ENCODE results near the gene GRM5.

GRM5 gene

DNA sequence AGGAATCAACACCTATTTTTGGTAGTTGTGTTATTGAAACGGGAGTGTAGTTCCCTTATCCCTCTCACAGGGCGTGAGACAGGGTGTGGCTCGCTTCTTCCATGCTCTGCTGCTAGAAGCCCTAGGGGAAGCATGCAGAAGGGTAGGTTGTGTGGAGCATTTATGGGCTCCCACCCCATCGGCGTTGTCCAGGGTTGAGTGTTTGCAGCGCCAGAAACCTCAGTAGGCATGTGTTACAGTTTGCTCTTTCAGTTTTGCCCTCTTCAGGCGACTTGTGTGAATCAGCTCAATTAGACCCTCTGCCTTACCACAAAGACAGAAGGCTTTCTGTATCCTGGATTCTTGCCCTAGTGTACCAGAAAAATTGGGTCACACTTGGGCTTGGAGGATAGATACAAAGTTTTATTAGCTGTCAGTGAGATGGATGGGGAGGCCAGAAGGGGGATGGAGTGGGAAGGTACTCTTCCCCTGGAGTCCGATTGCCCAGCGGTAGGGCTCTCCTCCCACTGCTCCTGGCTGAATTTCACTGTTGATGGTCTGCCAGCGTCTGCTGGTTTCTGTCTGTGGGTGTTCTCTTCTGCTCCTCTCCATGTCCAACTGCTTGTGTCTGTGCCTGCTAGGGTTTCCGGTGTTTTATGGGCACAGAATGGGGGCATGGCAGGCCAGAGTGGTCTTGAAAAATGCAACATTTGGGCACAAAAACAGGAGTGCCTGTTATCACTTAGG lies 369.9 kb downstream of the GRM5 start:
- no peak for DNase-seq

- DNase-seq: no peak
These were observed 373.3 kb downstream of the GRM5 start for GRCh38 chr11:88692306-88693086.

DNA sequence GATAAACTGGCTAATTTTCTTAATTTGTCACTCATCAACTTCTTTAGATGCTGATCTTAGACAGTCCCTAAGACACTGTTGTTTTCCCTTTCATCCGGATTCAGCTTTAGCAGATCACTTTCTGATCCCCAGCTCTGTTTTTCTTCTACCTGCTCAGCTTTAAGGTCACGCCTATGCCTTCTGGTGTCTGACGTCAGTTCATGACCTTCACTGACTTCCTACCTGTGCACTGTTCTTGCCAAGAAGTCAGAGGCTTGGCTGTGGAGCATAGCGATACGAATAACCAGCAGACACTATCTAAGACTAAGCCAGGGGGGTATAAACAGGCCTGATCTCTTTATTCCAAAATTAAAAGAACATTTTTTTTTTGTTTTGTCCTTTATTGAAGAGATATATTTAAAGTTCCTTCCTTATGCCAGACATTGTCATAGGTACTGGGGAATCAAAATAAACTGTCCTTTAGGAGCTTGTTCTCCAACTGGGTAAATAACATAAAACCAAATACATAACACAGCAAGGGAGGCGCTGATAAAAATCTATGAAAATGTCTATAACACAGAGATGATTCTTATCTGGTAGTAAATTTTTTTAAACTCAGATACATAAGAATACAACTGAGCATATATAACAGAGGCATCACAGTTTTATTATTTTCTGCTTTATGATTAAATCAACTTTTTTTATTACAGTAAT lies 376.1 kb downstream of the GRM5 start:
- DNase-seq: no peak

- no peak for DNase-seq
These were observed 382.8 kb downstream of the GRM5 start for GRCh38 chr11:88683024-88683423.

- no peak for DNase-seq
These were observed 385.0 kb downstream of the GRM5 start for GRCh38 chr11:88680806-88681205.

DNA sequence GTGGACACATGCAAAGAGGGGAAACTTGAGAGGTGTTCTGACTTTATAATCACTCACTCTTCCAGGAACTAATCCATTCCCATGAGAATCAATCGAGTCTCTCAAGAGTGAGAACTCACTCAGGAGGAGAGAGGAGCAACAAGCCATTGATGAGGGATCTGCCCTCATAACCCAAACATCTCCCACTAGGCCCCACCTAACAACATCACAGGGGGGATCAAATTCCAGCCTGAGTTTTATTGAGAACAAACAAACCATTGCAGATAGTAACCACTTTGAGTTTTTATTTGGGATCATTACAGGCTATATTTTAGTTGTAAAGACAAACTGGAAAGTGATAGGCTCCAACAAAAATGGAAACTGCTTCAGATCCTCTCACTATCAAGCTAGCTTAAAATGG lies 399.4 kb downstream of the GRM5 start:
- DNase-seq: no peak

DNA sequence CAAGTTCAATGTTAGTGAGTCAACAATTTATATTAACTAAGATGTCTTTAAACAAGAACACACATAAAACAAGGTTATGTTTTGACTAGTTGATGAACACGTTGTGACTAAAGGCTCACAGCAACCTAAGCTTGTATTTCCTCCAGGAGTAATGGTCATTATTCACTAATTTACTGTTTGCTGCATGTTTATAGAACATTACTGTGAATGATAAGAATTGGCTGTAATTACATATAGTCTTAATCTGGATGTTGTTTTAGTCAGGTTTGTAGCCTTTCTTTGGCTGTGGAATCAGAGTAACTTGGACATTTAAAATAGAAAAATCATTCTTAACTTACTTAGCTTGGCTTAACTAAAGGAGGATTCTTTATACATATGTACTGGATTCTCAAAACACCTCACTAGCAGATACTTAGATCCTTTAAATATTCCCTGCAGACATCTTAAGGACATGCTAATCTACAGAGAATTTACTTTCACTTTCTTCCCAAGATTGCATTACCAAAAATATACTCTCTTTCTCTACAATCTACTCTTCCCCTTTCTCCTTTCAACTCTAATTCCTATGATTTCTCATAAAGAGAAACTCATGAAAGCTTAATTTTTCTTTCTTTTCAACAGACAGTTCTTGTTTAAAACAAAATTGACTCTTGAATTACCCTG lies 408.6 kb downstream of the GRM5 start:
- DNase-seq: no peak

DNA sequence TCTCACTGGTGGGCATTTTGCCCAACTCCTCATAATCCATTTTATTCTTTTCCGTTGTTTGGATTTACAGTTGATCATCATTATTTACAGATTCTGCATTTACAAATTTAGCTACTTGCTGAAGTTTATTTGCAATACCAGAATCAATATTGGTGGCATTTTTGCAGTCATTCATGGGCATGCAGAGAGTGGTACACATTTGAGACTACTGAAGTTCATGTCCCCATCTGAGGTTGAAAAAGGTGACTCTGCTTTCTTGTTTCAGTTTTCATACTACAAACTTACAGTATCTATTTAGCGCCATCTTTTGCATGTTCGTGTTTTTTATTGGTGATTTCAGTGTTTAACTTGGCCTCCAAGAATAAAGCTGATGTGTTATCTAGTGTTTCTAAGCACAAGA lies 409.5 kb downstream of the GRM5 start:
- DNase-seq: no peak

GRCh38 chr11:88655656-88656055 lies 410.1 kb downstream of the GRM5 start:
- no peak for DNase-seq

GRCh38 chr11:88655196-88655595 lies 410.6 kb downstream of the GRM5 start:
- no peak for DNase-seq

GRCh38 chr11:88651556-88651955 lies 414.2 kb downstream of the GRM5 start:
- DNase-seq: no peak

- no peak for DNase-seq
These were observed 421.1 kb downstream of the GRM5 start for GRCh38 chr11:88644724-88645123.

DNA sequence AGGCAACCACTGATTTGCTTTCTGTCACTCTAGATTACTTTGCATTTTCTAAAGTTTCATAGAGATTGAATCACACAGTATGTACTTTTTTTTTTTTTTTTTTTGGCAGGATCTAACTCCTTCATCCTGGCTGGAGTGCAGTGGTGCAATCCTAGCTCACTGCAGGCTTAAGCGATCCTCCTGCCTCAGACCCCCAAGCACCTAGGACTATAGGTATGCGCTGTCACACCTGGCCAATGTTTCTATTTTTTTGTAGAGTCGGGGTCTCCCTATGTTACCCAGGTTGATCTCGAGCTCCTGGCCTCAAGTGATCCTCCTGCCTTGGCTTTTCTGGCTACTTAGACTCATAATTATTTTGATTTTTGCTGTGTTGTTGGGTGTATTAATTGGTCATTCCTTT lies 433.6 kb downstream of the GRM5 start:
- DNase-seq: no peak

DNA sequence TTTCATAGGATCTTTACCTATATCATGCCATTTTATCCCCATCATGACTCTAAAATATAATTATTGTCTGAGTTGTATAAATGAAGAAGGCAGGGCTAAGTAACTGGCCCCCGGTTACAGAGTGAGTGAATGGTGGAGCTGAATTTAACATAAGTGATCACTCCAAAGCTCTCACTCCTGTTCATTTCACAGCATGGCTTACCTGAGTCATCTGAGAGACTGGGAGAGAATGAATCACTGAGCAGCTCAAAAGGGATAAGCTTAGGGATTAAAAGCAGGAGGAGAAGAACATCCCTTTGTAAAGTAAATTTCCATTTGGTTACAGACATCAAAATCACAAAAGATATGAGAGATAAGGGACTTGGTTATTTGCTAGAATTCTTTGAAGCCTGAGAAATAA lies 434.3 kb downstream of the GRM5 start:
- DNase-seq: no peak

- no peak for DNase-seq
These were observed 436.3 kb downstream of the GRM5 start for GRCh38 chr11:88629496-88629895.

DNA sequence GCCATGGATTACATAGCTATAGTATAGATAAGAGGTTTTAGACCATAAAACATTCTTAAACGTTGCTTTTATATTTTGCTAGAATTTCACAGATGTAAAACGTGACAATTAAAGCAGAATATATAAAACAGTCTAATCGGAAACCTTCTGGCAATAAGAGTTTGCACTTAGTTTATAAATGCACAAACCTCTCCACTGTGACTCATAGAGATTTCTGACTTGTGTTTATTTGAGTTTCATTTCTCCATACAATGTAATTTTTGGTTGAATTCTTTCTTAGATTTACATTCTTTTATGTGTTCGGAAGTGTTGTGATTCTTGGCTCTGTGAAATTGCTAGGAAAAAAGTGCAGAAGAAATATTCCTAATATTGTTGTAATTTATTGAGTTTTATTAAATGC lies 439.6 kb downstream of the GRM5 start:
- DNase-seq: no peak

- DNase-seq: no peak
These were observed 442.3 kb downstream of the GRM5 start for GRCh38 chr11:88623531-88623930.

GRCh38 chr11:88620568-88621130 lies 445.1 kb downstream of the GRM5 start:
- DNase-seq: no peak

GRCh38 chr11:88619656-88620385 lies 446.0 kb downstream of the GRM5 start:
- no peak for DNase-seq

- DNase-seq: no peak
These were observed 446.7 kb downstream of the GRM5 start for GRCh38 chr11:88619071-88619425.

DNA sequence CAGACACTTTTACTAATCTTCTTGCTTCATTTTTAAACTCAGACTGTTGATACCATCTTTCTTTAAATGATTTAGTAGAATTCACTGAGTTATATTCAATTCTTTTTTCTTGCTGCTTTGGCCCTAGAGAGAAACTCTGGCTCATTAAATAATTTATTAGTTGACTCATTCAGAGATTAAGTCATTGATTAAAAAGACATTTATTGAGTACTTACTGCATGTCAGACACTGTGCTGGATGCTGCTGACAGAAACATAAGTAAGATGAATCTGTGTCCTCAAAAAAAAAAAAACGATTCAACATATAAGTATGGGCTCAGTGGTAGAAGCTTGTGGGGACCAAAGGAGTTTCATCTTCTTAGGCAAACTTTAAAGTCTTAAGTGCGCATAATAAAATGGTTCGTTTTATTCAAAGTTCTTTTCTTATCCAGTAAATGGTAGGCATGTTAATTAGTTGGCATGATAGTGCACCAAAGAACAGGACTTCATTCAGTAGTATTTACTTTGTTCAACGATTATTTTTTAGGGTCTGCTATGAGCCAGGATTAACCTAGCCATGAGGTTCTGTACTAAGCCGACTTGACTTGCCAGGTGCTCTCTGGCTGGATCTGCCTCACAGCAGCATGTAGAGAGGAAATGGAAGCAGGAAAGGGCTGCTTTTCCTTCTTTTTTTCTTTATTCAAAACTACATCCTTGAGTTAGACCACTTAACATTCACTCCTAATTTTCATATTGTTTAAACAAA lies 447.3 kb downstream of the GRM5 start:
- DNase-seq: no peak

GRCh38 chr11:88617226-88617625 lies 448.6 kb downstream of the GRM5 start:
- no peak for DNase-seq
